Measurements from ENCODE around the gene OVCA2.

Gene OVCA2

DNA sequence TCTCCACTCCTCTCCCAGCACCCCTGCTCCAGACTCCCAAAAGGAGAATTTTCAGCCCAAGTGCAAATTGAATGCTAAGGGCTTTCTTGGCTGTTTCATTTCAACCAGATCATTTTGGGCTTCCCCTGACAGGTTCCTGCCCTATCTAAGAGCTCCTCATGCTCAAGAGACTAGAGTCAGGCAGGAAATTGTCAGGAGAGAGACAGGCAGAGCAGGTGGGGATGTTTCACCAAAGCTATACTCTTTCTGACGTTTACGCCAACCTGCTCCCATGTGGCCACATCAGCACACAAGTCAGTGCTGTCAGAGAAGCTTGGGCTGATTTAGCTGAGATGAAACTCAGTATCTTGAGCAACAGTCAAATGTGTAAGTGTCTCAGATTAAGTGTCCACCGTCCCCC is 44.5 kb downstream of the OVCA2 start:
- DNase-seq (ENCODE audit: low read depth in 2 of 2) = no peak

DNA sequence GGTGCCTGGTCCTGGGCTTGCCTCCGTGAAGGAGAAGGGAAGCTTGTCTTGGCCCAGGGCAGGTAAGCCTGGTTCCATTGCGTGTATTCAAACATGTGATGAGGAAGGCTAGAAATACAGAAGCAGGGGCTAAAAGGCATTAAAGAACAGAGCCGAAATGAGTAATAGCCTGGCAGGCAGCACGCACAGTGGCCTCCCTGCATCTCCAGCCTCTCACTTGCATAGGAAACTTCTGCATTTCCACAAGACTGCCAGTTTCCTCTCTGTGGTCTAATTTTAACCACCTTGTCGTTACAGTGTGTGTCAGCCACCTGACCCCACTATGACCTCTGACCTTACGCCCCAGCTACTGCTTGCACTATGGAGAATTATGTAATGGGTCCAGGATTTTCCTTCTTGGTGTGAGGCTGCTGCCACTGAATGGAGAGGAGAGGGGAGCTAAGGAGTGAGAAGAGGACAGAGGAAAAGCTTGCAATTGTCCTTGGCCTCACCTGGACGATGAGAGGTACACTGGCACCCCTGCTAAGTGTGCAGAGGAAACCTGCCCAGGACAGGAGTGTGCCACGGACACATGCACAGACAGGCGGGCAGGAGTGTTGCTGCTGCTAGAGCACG is 45.9 kb downstream of the OVCA2 start:
- peak in 1 of 2 donors; percentile 46 for DNase-seq (ENCODE audit: low read depth in 2 of 2)

DNA sequence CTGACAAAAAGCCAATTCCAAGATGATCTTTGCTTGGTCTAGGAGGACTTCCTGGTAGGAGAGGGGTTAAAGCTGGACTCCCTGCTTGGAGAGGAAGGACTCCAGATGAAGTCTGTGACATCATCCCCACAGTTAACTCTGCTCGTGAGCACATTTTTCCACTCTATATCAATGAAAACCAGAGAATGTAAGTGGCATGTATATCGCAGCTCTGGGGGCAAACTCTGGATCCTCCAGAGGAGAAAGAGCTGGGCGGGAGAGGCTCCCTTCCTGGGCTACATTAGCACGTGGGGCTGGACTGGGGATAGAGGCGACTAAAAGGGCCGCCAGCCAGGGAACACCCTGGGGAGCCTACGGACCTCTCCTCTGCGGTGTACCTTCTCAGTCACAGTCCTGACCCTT is 47.2 kb downstream of the OVCA2 start:
- DNase-seq (ENCODE audit: low read depth in 2 of 2) = no peak

DNA sequence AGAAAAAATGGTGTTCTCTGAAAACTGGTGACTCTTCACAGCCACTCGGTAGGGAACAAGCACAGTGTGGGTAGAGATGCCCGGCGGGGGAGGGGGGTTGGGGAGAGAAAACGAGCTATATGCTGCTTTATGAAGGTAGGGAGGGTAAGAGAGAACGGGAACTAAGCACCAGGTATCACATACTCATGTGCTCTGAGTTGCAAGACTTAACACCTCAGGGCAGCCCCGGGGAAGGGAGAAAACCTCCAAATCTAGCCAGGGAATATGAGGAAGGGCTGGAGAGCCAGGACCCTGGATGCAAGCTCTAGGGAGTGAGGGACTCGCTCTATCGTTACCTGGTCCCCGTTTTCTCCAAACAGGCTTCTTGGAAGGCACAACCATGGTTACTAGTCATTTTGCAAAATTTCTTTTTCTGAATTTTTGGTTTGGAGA is 48.4 kb downstream of the OVCA2 start:
- no peak for DNase-seq (ENCODE audit: low read depth in 2 of 2)

DNA sequence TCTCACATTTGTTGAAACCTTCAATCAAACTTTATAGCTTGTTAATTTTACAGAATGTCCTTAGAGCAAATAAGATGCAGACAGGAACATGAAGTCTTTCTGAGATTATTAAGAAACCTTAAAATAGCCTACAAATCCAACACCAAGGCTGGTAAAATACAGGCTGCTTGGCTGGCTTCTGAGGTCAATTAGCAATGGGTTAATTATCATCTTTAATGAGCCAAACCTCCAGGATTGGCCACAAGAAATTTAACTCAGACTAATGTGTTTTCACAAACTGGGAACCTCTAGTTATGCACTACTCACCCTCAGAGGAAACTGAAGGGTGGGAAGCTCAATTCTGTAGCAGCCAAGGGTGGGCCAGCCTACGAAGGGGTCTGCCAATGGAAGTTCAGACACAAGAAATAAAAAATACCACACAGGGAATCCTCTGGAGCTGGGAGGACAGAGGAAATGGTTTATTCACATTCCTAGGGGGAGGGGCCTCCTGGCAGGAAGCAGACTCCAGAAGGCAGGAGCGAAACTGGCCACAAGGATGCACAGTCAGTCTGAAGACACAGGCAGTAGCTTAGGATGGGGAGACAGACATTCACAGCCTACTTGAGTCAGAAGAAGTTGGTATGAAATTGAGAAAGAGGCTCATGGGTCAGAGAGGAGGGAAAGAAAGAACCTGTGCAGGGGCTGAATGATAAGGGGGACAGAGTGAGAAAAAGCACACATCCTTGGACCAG is 49.1 kb downstream of the OVCA2 start:
- no peak for DNase-seq (ENCODE audit: low read depth in 2 of 2)

DNA sequence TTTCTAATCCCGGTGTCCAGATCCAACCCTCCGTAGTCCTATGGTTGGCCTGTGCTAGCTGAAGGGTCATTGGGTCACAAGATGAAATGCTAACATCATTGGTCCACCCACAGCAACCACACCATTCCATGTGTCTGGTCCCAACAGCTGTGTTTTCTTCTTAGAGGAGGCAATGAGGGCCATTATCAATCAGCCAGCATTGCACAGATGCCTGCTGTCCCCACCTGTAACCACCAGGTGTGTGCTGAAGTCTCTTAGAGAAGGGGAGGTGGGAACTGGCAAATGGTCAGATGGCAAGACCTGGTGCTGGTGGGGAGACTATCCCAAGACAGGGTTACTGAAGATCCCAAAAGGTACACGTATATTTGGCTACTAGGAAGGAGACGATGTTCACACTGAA is 50.4 kb downstream of the OVCA2 start:
- no peak for DNase-seq (ENCODE audit: low read depth in 2 of 2)
